ENCODE results near the gene IGF2BP2. TPM values are rescaled to one million over a fixed set of nuclear protein-coding genes. Genes with fewer than 3 reads are reported as not detected.
A peak's percentile ranks its signal among the peaks of the same experiment; 100 is the strongest.

The IGF2BP2 gene
- total RNA-seq, 1 donor from 2014 or later, result 57.6 TPM

- DNase-seq (ENCODE audit: low read depth), result no peak
- H3K4me3 ChIP-seq (ENCODE audit: low read depth, low read length), result no peak overlapping the region
- TF ChIP-seq CTCF (conservative IDR thresholded peaks at IDR 0.05; ENCODE audit: low read depth, low read length), result no peak
Measured at GRCh38 chr3:185827595-185828344, 2.9 kb upstream of the IGF2BP2 start.

- H3K4me3 ChIP-seq (ENCODE audit: low read depth, low read length), result peak overlapping the region; percentile 89
- no peak for DNase-seq (ENCODE audit: low read depth)
- no peak for TF ChIP-seq CTCF (conservative IDR thresholded peaks at IDR 0.05; ENCODE audit: low read depth, low read length)
Measured at GRCh38 chr3:185825639-185826481, 1.0 kb upstream of the IGF2BP2 start.

GRCh38 chr3:185824051-185825005 is 514 bp downstream of the IGF2BP2 start:
- DNase-seq (ENCODE audit: low read depth), result no peak

GRCh38 chr3:185823078-185824044 is 1.5 kb downstream of the IGF2BP2 start:
- peak; percentile 12 for TF ChIP-seq CTCF (conservative IDR thresholded peaks at IDR 0.05; ENCODE audit: low read depth, low read length)
- DNase-seq (ENCODE audit: low read depth), result no peak
- H3K4me3 ChIP-seq (ENCODE audit: low read depth, low read length), result peak overlapping the region; percentile 89

More at GRCh38 chr3:185824051-185825005, 514 bp downstream of the IGF2BP2 start:
- TF ChIP-seq CTCF (conservative IDR thresholded peaks at IDR 0.05; ENCODE audit: low read depth, low read length), result no peak
- peak overlapping the region; percentile 89 for H3K4me3 ChIP-seq (ENCODE audit: low read depth, low read length)

- H3K4me3 ChIP-seq (ENCODE audit: low read depth, low read length), result peak overlapping the region; percentile 89
- peak; percentile 36 for DNase-seq (ENCODE audit: low read depth)
- TF ChIP-seq CTCF (conservative IDR thresholded peaks at IDR 0.05; ENCODE audit: low read depth, low read length), result no peak
Measured at GRCh38 chr3:185822221-185823000, 2.4 kb downstream of the IGF2BP2 start.
